AG04450 (cell line): ENCODE results near the gene TMEM250. TPM values are rescaled to one million over a fixed set of nuclear protein-coding genes. Genes with fewer than 3 reads are reported as not detected.

Experiments
- CTCF ChIA-PET: fragments of 300-600, 350-600 bp; formaldehyde crosslinking; extraction: SDS; loops from one replicate; lab custom pipeline; 2022; ENCODE audit warnings: antibody characterized with exemption, inconsistent platforms; lab: Charles Lee
- POLR2A ChIA-PET: fragments of 350-600 bp; formaldehyde crosslinking; extraction: SDS; loops from one replicate; lab custom pipeline; 2021; ENCODE audit warnings: antibody characterized with exemption, inconsistent platforms; lab: Yijun Ruan, JAX
- DNase-seq: peaks from one replicate; pipeline ENCODE4 v3.0.0-alpha.2; 2011; ENCODE audit warnings: low read depth, low spot score
- H3K27ac ChIP-seq: one replicate; pipeline ENCODE4 v1.5.1; 2012; ENCODE audit warnings: low read depth, low read length, control low read depth
- H3K27me3 ChIP-seq: one replicate; pipeline ENCODE4 v1.6.0; 2012; ENCODE audit warnings: low read length; ENCODE audit not compliant: control insufficient read depth, insufficient read depth
- H3K4me3 ChIP-seq: 2 replicates; pipeline ENCODE4 v1.5.1; 2011; ENCODE audit warnings: mild to moderate bottlenecking, low read depth, low read length, control low read depth
- H3K9me3 ChIP-seq: 2 replicates; pipeline ENCODE4 v1.5.1; 2012; ENCODE audit warnings: low read length; ENCODE audit not compliant: control insufficient read depth, insufficient read depth
- CTCF ChIP-seq: IDR thresholded peaks from 2 replicates; pipeline ENCODE4 v1.5.1; 2011; ENCODE audit warnings: low read depth, low read length, control low read depth, inconsistent platforms
- polyA plus RNA-seq: library from polyadenylated mRNA; depleted of rRNA; stranded (reverse); fragments of >200 nt; gene quantifications from 2 replicates; pipeline ENCODE4 v1.2.3, GENCODE V29; 2011

TMEM250 gene
- polyA plus RNA-seq, 1 experiment = 8.8 TPM

- ChIA-PET CTCF (interaction anchor here (0.6 kb wide), 1 partner anchor 10 kb away, joined by 3 read pairs; no protein-coding TSS in a partner anchor), POLR2A (no interaction called here)
- DNase-seq = no peak
- no peak for TF ChIP-seq CTCF
- H3K27ac ChIP-seq = no peak overlapping the region
- no peaks in the 10 kb centered on the region; the same call in 1 of the 2 replicates for H3K9me3 ChIP-seq
- H3K4me3 ChIP-seq = no peak overlapping the region
- peaks cover 49% of the 10 kb centered on the region for H3K27me3 ChIP-seq
Observed at GRCh38 chr9:136144450-136144849, 25.8 kb upstream of the TMEM250 start.

GRCh38 chr9:136143215-136144001 lies 24.7 kb upstream of the TMEM250 start:
- no peak overlapping the region for H3K27ac ChIP-seq
- H3K9me3 ChIP-seq = no peaks in the 10 kb centered on the region; the same call in 1 of the 2 replicates
- peaks cover 40% of the 10 kb centered on the region for H3K27me3 ChIP-seq
- no peak for DNase-seq
- ChIA-PET CTCF (no interaction called here), POLR2A (no interaction called here)
- TF ChIP-seq CTCF = peak; percentile 32
- no peak overlapping the region for H3K4me3 ChIP-seq

GRCh38 chr9:136142859-136143214 lies 24.2 kb upstream of the TMEM250 start:
- CTCF ChIA-PET = no interaction called here

GRCh38 chr9:136142414-136142796 lies 23.7 kb upstream of the TMEM250 start:
- Histone ChIP-seq H3K4me3 (no peak overlapping the region), H3K27ac (no peak overlapping the region), H3K27me3 (peaks cover 36% of the 10 kb centered on the region), H3K9me3 (no peaks in the 10 kb centered on the region)
- no peak for TF ChIP-seq CTCF
- CTCF ChIA-PET = interaction anchor here (0.9 kb wide), 1 partner anchor 53 kb away, joined by 3 read pairs; no protein-coding TSS in a partner anchor
- POLR2A ChIA-PET = no interaction called here
- no peak for DNase-seq

More at GRCh38 chr9:136142859-136143214, 24.2 kb upstream of the TMEM250 start:
- no peak for DNase-seq
- no peak overlapping the region for H3K4me3 ChIP-seq
- POLR2A ChIA-PET = no interaction called here
- no peaks in the 10 kb centered on the region for H3K9me3 ChIP-seq
- peaks cover 36% of the 10 kb centered on the region for H3K27me3 ChIP-seq
- TF ChIP-seq CTCF = no peak
- H3K27ac ChIP-seq = no peak overlapping the region
